Esophagus squamous epithelium (tissue), 5 donors: Measurements from ENCODE around the gene TSPAN12. TPM values are rescaled to one million over a fixed set of nuclear protein-coding genes. Genes with fewer than 3 reads are reported as not detected.
"Not testable (repeated sequence)": the region's sequence is repeated elsewhere in the genome, so short reads cannot be mapped to it uniquely, and the experiment has no call there.

Experiments
- DNase-seq: peaks from one replicate; lab custom pipeline; 2025; lab: John Stamatoyannopoulos, UW
- H3K27ac ChIP-seq, 4 donors: fragments of 200-600 bp; sonication (generic); one replicate each; pipeline ENCODE4 v1.5.1; 2016 to 2019; ENCODE audit warnings: mild to moderate bottlenecking in 1 of 4
- H3K27me3 ChIP-seq, 4 donors: fragments of 200-600 bp; sonication (generic); 1 replicate in 3 of 4; 2 replicates in 1 of 4; pipeline versions ENCODE4 v1.5.1 to v1.6.0; 2017 to 2021; ENCODE audit warnings: antibody characterized with exemption in 1 of 4
- H3K36me3 ChIP-seq, 3 donors: fragments of 200-600 bp; sonication (generic); one replicate each; pipeline ENCODE4 v1.5.1; 2016 to 2019
- H3K4me1 ChIP-seq, 3 donors: fragments of 200-600 bp; sonication (generic); one replicate each; pipeline ENCODE4 v1.5.1; 2017 to 2019
- H3K4me3 ChIP-seq, 4 donors: fragments of 200-600 bp; sonication (generic); 1 replicate in 3 of 4; 2 replicates in 1 of 4; pipeline ENCODE4 v1.5.1; 2016 to 2019; ENCODE audit warnings: mild to moderate bottlenecking in 2 of 4, moderate library complexity in 1 of 4
- H3K9me3 ChIP-seq, 3 donors: fragments of 200-600 bp; sonication (generic); one replicate each; pipeline ENCODE4 v1.5.1; 2016 to 2019
- POLR2A ChIP-seq, 4 donors: fragments of 450-650 bp; IDR thresholded peaks; one replicate each; pipeline ENCODE4 v1.6.1; 2017; ENCODE audit warnings: antibody characterized with exemption in 4 of 4, mild to moderate bottlenecking in 4 of 4, moderate library complexity in 3 of 4
- WGBS, 2 donors: methylation state at CpG; one replicate each; pipeline ENCODE4 v1.1.5; 2018; 5-methylcytosine and 5-hydroxymethylcytosine counted together
- intact Hi-C: fragments of 100-400 bp; cut with DNase I; formaldehyde crosslinking; loops from one replicate; pipeline ENCODE4 v1.15.0; 2022
- total RNA-seq, 4 donors: library from RNA; depleted of rRNA; stranded (reverse); fragments of >200 nt; gene quantifications; one replicate each; pipeline ENCODE4 v1.1.0, GENCODE V29; 2016
- TF ChIP-seq, protein P1 (sequence below), 6 experiments: fragments of 450-650 bp in 4 of 6; fragments of 200-600 bp in 2 of 6; sonication (generic) in 2 of 6; IDR thresholded peaks; one replicate each; pipeline ENCODE4 v1.5.1; 2016 to 2019; ENCODE audit warnings: antibody characterized with exemption in 6 of 6, mild to moderate bottlenecking in 4 of 6, moderate library complexity in 4 of 6
- donor health status: DM: yes; HTN: yes; CAD: no.

The TSPAN12 gene
- total RNA-seq, 4 donors from 2014 or later = 1.3 to 9.0 (median 5.4) TPM

DNA sequence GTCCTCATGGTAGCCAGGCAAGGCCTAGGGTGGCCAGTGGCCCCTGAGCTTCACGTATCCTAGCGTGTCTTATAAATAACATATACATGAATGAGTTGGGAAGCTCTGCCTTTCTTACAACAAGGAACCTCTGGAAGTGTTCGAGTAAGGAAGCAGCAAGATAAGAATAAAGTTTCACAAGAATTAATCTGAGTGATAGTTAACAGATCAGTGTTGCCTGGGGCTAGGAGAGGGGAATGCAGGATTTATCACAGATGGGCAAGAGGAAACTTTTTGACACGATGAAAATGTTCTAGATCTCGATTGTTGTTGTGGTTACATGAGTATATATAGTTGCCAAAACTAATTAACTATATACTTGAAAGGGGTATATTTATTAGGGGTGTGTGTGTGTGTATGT is 74.2 kb downstream of the TSPAN12 start:
- no peak for DNase-seq
- no peaks in the 10 kb centered on the region for H3K27me3 ChIP-seq
- no peak for TF ChIP-seq POLR2A (IDR thresholded peaks at IDR 0.05)
- TF ChIP-seq, protein P1, sequence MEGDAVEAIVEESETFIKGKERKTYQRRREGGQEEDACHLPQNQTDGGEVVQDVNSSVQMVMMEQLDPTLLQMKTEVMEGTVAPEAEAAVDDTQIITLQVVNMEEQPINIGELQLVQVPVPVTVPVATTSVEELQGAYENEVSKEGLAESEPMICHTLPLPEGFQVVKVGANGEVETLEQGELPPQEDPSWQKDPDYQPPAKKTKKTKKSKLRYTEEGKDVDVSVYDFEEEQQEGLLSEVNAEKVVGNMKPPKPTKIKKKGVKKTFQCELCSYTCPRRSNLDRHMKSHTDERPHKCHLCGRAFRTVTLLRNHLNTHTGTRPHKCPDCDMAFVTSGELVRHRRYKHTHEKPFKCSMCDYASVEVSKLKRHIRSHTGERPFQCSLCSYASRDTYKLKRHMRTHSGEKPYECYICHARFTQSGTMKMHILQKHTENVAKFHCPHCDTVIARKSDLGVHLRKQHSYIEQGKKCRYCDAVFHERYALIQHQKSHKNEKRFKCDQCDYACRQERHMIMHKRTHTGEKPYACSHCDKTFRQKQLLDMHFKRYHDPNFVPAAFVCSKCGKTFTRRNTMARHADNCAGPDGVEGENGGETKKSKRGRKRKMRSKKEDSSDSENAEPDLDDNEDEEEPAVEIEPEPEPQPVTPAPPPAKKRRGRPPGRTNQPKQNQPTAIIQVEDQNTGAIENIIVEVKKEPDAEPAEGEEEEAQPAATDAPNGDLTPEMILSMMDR (IDR thresholded peaks at IDR 0.05) = no peak
- H3K36me3 ChIP-seq = no peaks in the 10 kb centered on the region
- no peak overlapping the region for H3K4me3 ChIP-seq
- H3K27ac ChIP-seq = no peak overlapping the region
- H3K4me1 ChIP-seq = no peaks in the 10 kb centered on the region
- intact Hi-C loops = no loop called here
- no peaks in the 10 kb centered on the region for H3K9me3 ChIP-seq
- WGBS, 2 donors = 60 to 64% methylated on average over 5 of the region's 5 CpGs

DNA sequence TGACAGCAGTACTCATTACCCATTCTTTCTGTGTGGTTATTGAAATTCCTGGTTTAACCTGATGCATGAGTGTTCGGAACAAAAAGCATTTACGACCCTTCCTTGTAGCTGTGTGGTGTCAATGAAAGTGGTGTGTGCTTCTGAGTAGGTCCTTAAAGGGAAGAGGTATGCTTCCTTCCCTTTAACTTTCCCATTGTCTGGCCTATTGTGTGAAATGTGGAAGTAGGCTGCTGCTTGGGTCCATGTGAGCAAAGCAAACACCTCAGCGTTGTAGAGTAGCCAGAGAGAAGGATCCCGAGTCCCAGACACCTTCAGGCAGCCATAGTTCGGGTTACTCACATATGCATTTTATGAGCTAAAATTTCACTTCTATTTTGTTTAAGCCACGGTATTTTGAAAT is 74.7 kb downstream of the TSPAN12 start:
- no peak for TF ChIP-seq POLR2A (IDR thresholded peaks at IDR 0.05)
- TF ChIP-seq, protein P1 (IDR thresholded peaks at IDR 0.05) = no peak
- no peaks in the 10 kb centered on the region for H3K9me3 ChIP-seq
- no peak for DNase-seq
- H3K27me3 ChIP-seq = no peaks in the 10 kb centered on the region
- H3K4me1 ChIP-seq = no peaks in the 10 kb centered on the region
- H3K4me3 ChIP-seq = no peak overlapping the region
- intact Hi-C loops = no loop called here
- 77 to 86% methylated on average over 3 to 6 of the region's 6 CpGs for WGBS, 2 donors
- no peak overlapping the region for H3K27ac ChIP-seq
- no peaks in the 10 kb centered on the region for H3K36me3 ChIP-seq

DNA sequence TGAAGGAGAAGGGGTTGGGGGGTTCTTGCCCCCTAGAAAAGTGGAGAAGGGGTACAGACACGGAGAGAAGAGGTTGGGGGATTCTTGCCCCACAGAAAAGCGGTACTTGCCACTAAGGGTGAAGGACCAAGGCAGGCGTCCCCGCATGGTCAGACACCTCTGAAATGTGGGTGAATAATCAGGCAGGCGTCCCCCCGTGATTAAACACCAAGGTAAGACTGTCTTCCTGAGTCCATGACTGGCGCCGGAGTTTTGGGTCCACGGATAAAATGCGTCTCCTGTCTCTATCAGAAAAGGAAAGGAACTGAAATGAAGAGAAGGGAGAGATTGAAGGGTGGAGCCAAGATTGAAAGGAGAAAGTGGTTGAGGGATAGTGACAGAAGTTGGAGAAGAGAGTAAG is 76.0 kb downstream of the TSPAN12 start:
- WGBS, 2 donors = 87 to 90% methylated on average over 9 to 10 of the region's 10 CpGs

DNA sequence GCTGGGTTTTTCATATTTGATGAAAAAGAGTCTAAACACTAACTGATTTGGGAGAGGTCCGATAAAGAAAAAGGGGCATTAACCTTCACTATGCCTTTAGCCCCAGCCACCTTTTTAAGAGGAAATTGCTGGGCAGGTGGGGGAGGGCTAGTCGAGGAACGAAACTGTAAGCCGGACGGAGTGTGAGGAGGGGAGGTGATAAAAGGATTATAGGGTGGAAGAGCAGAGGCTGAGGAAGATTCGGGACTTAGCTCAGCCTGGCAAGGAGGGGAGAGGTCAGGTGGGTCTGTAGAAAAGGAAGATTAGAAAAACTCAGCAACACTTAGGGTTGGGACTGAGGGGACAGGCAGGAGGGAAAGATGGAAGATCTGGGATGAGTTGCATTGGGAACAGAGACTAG is 77.0 kb downstream of the TSPAN12 start:
- DNase-seq = no peak
- Histone ChIP-seq H3K27ac (no peak overlapping the region), H3K9me3 (no peaks in the 10 kb centered on the region), H3K36me3 (no peaks in the 10 kb centered on the region), H3K27me3 (no peaks in the 10 kb centered on the region), H3K4me1 (no peaks in the 10 kb centered on the region), H3K4me3 (no peak overlapping the region)
- intact Hi-C loops = no loop called here
- TF ChIP-seq, protein P1 (IDR thresholded peaks at IDR 0.05) = no peak
- no peak for TF ChIP-seq POLR2A (IDR thresholded peaks at IDR 0.05)
- WGBS, 2 donors = 79 to 88% methylated on average over 6 of the region's 6 CpGs

More for the DNA sequence above, 76.0 kb downstream of the TSPAN12 start:
- H3K4me3 ChIP-seq, H3K27ac ChIP-seq, DNase-seq, H3K9me3 ChIP-seq, H3K4me1 ChIP-seq, H3K27me3 ChIP-seq, intact Hi-C loops, H3K36me3 ChIP-seq: not testable (repeated sequence)

DNA sequence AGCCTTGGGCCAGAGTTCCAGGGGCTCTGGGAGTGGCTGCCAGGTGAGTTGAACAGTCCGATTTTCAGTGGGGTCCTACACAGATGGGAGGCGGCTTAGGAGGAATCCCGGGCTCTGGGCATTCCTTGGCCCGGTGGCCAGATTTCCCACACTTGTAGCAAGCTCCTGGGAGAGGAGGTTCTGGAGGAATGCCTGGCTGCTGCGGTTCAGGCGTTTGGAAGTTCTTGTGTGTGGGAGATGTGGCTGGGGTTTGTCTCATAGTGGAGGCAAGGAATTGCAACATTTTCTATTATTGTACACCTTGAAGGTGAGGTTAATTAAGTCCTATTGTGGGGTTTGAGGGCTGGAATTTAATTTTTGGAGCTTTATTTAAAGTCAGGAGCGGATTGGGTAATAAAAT is 77.5 kb downstream of the TSPAN12 start:
- H3K27ac ChIP-seq, H3K4me3 ChIP-seq, DNase-seq, H3K36me3 ChIP-seq, H3K4me1 ChIP-seq, H3K27me3 ChIP-seq, H3K9me3 ChIP-seq, intact Hi-C loops: not testable (repeated sequence)
- 76 to 79% methylated on average over 1 to 5 of the region's 7 CpGs for WGBS, 2 donors

DNA sequence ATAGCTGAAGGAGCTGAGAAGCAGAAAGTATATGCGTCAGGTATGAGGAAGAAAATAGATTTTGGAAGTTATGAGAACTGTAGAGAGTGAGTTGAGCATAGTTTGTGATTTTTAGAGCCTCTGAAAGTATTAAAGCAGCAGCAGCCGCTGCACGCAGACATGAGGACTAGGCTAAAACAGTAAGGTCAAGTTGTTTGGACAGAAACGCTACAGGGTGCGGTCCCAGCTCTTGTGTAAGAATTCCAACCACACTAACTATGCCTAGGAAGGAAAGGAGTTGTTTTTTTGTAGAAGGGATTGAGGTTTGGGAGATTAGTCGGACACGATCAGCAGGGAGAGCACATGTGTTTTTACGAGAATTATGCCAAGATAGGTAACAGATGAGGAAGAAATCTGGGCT is 78.9 kb downstream of the TSPAN12 start:
- intact Hi-C loops, DNase-seq, H3K4me1 ChIP-seq, H3K27ac ChIP-seq, H3K36me3 ChIP-seq, H3K9me3 ChIP-seq, H3K27me3 ChIP-seq, H3K4me3 ChIP-seq: not testable (repeated sequence)
- 80 to 84% methylated on average over 8 of the region's 8 CpGs for WGBS, 2 donors

DNA sequence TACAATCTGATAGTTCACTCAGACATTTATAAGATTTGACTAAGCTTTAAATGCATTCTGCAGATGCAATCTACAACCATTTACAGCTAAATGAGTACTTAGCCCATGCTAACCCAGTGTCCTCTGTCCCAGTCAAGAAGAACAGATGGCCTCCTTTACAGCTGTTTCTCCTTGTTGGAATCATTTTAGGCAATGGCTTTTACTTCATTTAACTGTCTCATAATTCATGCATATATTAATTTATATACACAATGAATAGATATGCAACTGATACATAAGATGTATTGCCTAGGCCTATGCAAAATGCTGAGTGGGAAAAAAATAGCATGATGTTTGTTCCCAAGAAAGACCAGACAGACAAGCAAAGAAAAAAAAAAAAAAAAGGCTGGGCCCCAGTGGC is 82.2 kb downstream of the TSPAN12 start:
- Histone ChIP-seq H3K36me3 (no peaks in the 10 kb centered on the region), H3K4me3 (no peak overlapping the region), H3K9me3 (no peaks in the 10 kb centered on the region), H3K27ac (no peak overlapping the region), H3K27me3 (no peaks in the 10 kb centered on the region), H3K4me1 (no peaks in the 10 kb centered on the region)
- TF ChIP-seq, protein P1 (IDR thresholded peaks at IDR 0.05) = no peak
- TF ChIP-seq POLR2A (IDR thresholded peaks at IDR 0.05) = no peak
- no peak for DNase-seq
- intact Hi-C loops = no loop called here
